HL-60 (cell line): Measurements from ENCODE around the gene TGFBR1.

Experiments used
- DNase-seq, 2 experiments: peaks; one replicate each; pipeline ENCODE4 v3.0.0-alpha.2; 2010 to 2020; ENCODE audit warnings: low read depth in 1 of 2, low spot score in 1 of 2
- H3K27ac ChIP-seq: fragments of 250-450 bp; sonication (Bioruptor Pico); replicated peaks from 2 replicates; pipeline ENCODE4 v1.5.1; 2020; ENCODE audit warnings: mild to moderate bottlenecking, moderate library complexity
- H3K27me3 ChIP-seq: fragments of 250-450 bp; sonication (Bioruptor Pico); 2 replicates; pipeline ENCODE4 v1.5.1; 2021; ENCODE audit warnings: mild to moderate bottlenecking, moderate library complexity; ENCODE audit not compliant: insufficient read depth, poor library complexity, severe bottlenecking
- H3K4me3 ChIP-seq: replicated peaks from 2 replicates; pipeline ENCODE4 v1.5.1; 2011; ENCODE audit warnings: mild to moderate bottlenecking, control low read depth, low read length; ENCODE audit not compliant: insufficient read depth
- CTCF ChIP-seq: IDR thresholded peaks from one replicate; pipeline ENCODE4 v1.5.1; 2011; ENCODE audit warnings: low read length, control low read depth, inconsistent platforms; ENCODE audit not compliant: insufficient read depth
- GABPA ChIP-seq: IDR thresholded peaks from 2 replicates; pipeline ENCODE4 v1.6.1; 2012; ENCODE audit warnings: low read depth
- POLR2AphosphoS5 ChIP-seq: IDR thresholded peaks from 2 replicates; pipeline ENCODE4 v1.6.1; 2012; ENCODE audit warnings: low read depth
- REST ChIP-seq: IDR thresholded peaks from 2 replicates; pipeline ENCODE4 v1.6.1; 2012; ENCODE audit warnings: low read depth; ENCODE audit not compliant: insufficient replicate concordance
- SPI1 ChIP-seq: IDR thresholded peaks from 2 replicates; pipeline ENCODE4 v1.6.1; 2012; ENCODE audit warnings: low read depth, mild to moderate bottlenecking, borderline replicate concordance

TGFBR1 gene

GRCh38 chr9:99138424-99139284, 33.7 kb downstream of the TGFBR1 start:
- H3K27me3 ChIP-seq = no peaks in the 10 kb centered on the region
- no peak for DNase-seq
- no peak overlapping the region for H3K4me3 ChIP-seq
- H3K27ac ChIP-seq = no peak overlapping the region
- TF ChIP-seq CTCF = no peak
- no peak for TF ChIP-seq SPI1
- TF ChIP-seq REST = no peak
- no peak for TF ChIP-seq GABPA
- no peak for TF ChIP-seq POLR2AphosphoS5

GRCh38 chr9:99139868-99140267, 35.0 kb downstream of the TGFBR1 start:
- no peak overlapping the region for H3K27ac ChIP-seq
- DNase-seq = no peak
- no peaks in the 10 kb centered on the region for H3K27me3 ChIP-seq
- no peak overlapping the region for H3K4me3 ChIP-seq
- no peak for TF ChIP-seq GABPA
- TF ChIP-seq POLR2AphosphoS5 = no peak
- no peak for TF ChIP-seq SPI1
- no peak for TF ChIP-seq REST
- no peak for TF ChIP-seq CTCF

GRCh38 chr9:99140685-99141314, 35.9 kb downstream of the TGFBR1 start:
- H3K4me3 ChIP-seq = no peak overlapping the region
- peak in 1 of 2 experiments; percentile 59 for DNase-seq
- no peak overlapping the region for H3K27ac ChIP-seq
- TF ChIP-seq POLR2AphosphoS5 (no peak), CTCF (peak; percentile 93)
- H3K27me3 ChIP-seq = no peaks in the 10 kb centered on the region
